ENCODE data around the gene MPV17L.
"Not testable (repeated sequence)": the region's sequence is repeated elsewhere in the genome, so short reads cannot be mapped to it uniquely, and the experiment has no call there.

The MPV17L gene

DNA sequence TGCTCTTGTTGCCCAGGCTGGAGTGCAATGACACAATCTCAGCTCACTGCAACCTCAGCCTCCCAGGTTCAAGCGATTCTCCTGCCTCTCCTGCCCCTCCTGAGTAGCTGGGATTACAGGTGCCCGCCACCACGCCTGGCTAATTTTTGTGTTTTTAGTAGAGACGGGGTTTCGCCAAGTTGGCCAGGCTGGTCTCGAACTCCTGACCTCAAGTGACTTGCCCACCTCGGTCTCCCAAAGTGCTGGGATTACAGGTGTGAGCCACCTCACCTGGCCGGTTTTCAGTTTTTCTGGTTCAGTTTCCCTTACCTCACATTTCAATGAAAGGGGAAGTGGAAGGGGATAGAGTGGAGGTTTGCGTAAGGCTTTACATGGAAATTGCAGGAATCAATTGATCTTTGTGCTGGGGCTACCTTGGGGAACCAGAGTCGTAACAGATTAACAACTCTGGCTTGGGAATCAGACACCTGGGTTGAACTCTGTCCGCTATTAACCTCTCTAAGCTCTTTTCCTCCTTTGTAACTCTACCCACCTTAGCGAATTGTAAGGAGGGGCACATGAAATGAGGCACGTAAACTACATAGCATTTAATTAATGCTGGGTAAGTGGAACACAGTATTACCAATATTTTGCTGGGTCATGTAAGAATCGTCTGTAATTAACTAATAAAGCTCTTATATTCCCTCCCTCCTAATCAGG lies 3.2 kb downstream of the MPV17L start:
- no peaks in the 10 kb centered on the region for H3K36me3 Mint-ChIP-seq (ENCODE audit: insufficient read depth)
- H3K4me3 Mint-ChIP-seq, result no peak overlapping the region
- H3K27me3 Mint-ChIP-seq, result peaks cover 23 to 45% of the 10 kb centered on the region in 2 donors
- no peaks in the 10 kb centered on the region for H3K9me3 Mint-ChIP-seq
- no peak overlapping the region for H3K27ac Mint-ChIP-seq
- no peaks in the 10 kb centered on the region for H3K4me1 Mint-ChIP-seq (ENCODE audit: low read depth in 2 of 2)
- DNase-seq (no peak), ATAC-seq (replicated peaks) (no peak)

DNA sequence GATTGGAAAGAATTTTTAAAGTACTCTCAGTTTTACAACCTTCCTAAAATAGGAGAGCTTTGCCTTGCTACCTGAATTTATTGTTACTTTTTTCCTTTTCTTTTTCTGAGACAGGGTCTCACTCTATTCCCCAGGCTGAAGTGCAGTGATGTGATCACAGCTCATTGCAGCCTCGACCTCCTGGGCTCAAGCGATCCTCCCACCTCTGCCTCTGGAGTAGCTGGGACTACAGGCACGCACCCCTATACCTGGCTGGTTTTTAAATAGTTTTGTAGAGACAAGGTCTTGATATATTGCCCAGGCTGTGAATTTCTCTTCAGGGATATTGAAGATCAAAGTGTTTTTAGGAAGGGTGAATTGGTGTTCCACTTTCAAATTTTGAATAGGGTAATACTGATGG lies 3.8 kb downstream of the MPV17L start:
- H3K9me3 Mint-ChIP-seq, result no peaks in the 10 kb centered on the region
- no peak overlapping the region for H3K4me3 Mint-ChIP-seq
- no peak overlapping the region for H3K27ac Mint-ChIP-seq
- peaks cover 23 to 45% of the 10 kb centered on the region in 2 donors for H3K27me3 Mint-ChIP-seq
- H3K36me3 Mint-ChIP-seq (ENCODE audit: insufficient read depth), result no peaks in the 10 kb centered on the region
- no peak for DNase-seq
- no peak for ATAC-seq (replicated peaks)
- H3K4me1 Mint-ChIP-seq (ENCODE audit: low read depth in 2 of 2), result no peaks in the 10 kb centered on the region

DNA sequence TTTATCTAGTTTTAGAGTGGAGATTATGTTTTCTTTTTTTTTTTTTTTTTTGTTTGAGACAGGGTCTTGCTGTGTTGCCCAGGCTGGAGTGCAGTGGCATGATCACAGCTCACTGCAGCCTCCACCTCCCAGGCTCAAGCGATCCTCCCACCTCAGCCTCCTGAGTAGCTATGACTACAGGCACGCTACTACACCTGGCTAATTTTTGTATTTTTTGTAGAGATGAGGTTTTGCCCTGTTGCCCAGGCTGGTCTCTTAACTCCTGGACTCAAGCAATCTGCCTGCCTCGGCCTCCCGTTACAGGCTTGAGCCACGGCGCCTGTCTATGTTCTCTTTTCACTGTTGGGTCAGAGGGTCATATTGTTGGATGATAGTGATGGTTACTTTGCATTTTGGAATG lies 4.8 kb downstream of the MPV17L start:
- not testable (repeated sequence) for H3K4me1 Mint-ChIP-seq (ENCODE audit: low read depth in 2 of 2); H3K4me3 Mint-ChIP-seq; H3K9me3 Mint-ChIP-seq; H3K27ac Mint-ChIP-seq; DNase-seq; H3K36me3 Mint-ChIP-seq (ENCODE audit: insufficient read depth); ATAC-seq (replicated peaks)
- H3K27me3 Mint-ChIP-seq, result peaks cover 14 to 36% of the 10 kb centered on the region in 2 donors

DNA sequence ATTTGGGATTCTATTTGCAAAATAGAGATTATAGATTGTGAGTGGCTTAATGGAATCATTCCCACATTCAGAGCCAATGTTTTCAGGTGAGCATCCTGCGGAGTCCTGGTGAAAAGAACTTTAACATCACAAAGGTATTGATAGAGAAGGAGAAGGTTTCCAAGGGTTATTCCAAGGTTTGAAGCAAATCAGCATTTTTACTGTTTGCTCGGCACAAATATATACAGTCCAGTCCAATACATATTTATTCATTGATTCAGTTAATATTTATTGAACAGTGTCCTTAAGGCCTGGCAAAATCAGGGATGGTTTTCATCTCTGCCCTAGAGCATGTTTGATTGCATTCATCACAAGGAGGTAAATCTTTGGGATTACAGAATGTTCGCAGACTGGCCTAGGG lies 6.4 kb downstream of the MPV17L start:
- H3K4me1 Mint-ChIP-seq (ENCODE audit: low read depth in 2 of 2), result no peaks in the 10 kb centered on the region
- H3K27me3 Mint-ChIP-seq, result peaks cover 0 to 24% of the 10 kb centered on the region in 2 donors
- ATAC-seq (replicated peaks) (no peak), DNase-seq (no peak)
- H3K4me3 Mint-ChIP-seq, result no peak overlapping the region
- no peaks in the 10 kb centered on the region for H3K9me3 Mint-ChIP-seq
- H3K36me3 Mint-ChIP-seq (ENCODE audit: insufficient read depth), result no peaks in the 10 kb centered on the region
- H3K27ac Mint-ChIP-seq, result no peak overlapping the region

DNA sequence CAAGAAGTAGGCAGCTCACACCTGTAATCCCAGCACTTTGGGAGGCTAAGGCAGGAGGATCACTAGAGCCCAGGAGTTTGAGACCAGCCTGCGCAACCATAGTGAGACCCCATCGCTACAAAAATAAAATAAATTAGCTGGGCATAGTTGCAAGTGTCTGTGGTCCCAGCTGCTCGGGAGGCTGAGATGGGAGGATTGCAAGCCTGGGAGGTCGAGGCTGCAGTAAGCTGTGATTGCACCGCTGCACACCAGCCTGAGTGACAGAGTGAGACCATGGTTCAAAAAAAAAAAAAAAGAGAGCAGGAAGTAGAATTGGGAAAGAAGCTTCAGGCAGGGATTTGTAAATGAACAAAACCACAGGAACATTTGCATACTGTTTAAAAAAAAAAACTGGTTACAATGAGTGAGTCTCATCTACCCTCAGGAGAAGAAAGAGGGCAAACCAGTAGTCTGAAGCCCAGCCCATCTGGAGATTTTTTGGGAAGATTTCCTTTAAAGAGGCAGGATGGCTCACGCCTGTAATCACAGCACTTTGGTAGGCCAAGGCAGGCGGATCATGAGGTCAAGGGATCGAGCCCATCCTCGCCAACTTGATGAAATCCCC lies 7.9 kb downstream of the MPV17L start:
- DNase-seq (no peak), ATAC-seq (replicated peaks) (no peak)
- Mint-ChIP-seq H3K27ac (no peak overlapping the region), H3K4me1 (ENCODE audit: low read depth in 2 of 2) (no peaks in the 10 kb centered on the region), H3K9me3 (no peaks in the 10 kb centered on the region), H3K27me3 (peaks cover 0 to 9% of the 10 kb centered on the region in 2 donors), H3K36me3 (ENCODE audit: insufficient read depth) (peaks cover 3% of the 10 kb centered on the region), H3K4me3 (no peak overlapping the region)

DNA sequence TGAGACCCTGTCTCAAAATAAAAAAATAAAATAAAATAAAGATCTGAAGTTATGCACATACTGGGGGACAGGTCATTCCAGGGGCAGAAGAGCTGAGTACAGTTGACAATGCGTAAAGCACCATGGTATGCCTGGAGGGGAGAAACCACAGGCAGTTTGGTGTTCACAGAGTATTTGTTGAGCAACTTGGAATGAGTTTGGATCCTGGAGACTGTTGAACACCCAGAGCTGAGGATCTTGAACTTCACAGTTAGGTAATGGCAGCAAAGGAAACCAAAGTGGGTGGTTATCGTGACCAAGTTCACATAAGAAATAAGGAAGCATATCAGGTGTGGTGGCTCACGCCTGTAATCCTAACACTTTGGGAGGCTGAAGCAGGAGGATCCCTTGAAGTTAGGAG lies 8.5 kb downstream of the MPV17L start:
- not testable (repeated sequence) for H3K27ac Mint-ChIP-seq; H3K36me3 Mint-ChIP-seq (ENCODE audit: insufficient read depth); H3K9me3 Mint-ChIP-seq; H3K27me3 Mint-ChIP-seq; DNase-seq; H3K4me1 Mint-ChIP-seq (ENCODE audit: low read depth in 2 of 2); H3K4me3 Mint-ChIP-seq; ATAC-seq (replicated peaks)

DNA sequence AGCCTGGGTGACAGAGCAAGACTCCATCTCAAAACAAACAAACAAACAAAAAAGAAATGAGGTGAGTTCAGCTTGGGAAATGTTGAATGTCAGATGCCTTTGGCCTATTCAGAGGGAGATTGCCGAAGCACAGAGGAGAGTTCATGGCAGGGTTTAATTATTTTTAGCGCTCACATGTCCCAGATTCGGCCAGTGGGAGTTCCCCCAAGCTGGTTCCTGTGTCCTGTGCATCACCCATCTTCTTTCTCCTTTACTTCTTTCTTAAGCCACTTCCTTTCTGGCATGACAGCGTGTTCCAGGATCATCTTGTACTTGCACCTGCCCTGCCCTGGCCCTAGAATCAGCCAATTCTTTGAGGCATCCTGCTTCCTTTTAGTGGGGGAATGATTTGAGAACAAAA lies 9.2 kb downstream of the MPV17L start:
- no peak overlapping the region for H3K27ac Mint-ChIP-seq
- no peaks in the 10 kb centered on the region for H3K9me3 Mint-ChIP-seq
- peaks cover 3% of the 10 kb centered on the region for H3K36me3 Mint-ChIP-seq (ENCODE audit: insufficient read depth)
- DNase-seq, result no peak
- H3K4me3 Mint-ChIP-seq, result no peak overlapping the region
- no peaks in the 10 kb centered on the region for H3K27me3 Mint-ChIP-seq
- ATAC-seq (replicated peaks), result peak; percentile 21
- H3K4me1 Mint-ChIP-seq (ENCODE audit: low read depth in 2 of 2), result no peaks in the 10 kb centered on the region

DNA sequence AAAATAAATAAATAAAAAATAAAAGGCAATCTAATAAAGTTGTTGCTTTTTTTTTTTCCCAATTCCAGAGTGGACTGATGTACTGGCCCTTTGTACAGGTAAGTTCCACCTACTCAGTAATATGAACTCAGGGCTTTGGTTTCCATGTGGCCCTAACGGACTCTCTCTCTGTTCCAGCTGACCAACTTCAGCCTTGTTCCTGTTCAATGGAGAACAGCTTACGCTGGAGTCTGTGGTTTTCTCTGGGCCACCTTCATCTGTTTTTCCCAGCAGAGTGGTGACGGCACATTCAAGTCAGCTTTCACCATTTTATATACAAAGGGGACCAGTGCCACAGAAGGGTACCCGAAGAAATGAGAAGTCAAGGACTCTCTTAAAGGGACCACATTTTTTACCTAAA lies 12.2 kb downstream of the MPV17L start:
- not testable (repeated sequence) for H3K4me3 Mint-ChIP-seq; H3K9me3 Mint-ChIP-seq; ATAC-seq (replicated peaks); H3K4me1 Mint-ChIP-seq (ENCODE audit: low read depth in 2 of 2); H3K27me3 Mint-ChIP-seq; DNase-seq; H3K27ac Mint-ChIP-seq; H3K36me3 Mint-ChIP-seq (ENCODE audit: insufficient read depth)

DNA sequence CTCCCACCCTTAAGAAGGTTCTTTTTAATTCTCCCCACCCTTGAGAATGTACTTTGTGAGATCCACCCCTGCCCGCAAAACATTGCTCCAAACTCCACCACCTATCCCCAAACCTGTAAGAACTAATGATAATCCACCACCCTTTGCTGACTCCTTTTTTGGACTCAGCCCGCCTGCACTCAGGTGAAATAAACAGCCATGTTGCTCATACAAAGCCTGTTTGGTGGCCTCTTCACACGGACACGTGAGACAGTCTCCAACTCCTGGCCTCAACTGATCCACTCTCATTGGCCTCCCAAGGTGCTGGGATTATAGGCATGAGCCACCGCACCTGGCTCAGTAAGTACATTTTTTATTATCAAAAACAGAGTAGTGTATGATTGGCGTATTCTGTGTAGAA lies 13.9 kb downstream of the MPV17L start:
- not testable (repeated sequence) for H3K9me3 Mint-ChIP-seq; DNase-seq; H3K4me1 Mint-ChIP-seq (ENCODE audit: low read depth in 2 of 2); H3K4me3 Mint-ChIP-seq; H3K27ac Mint-ChIP-seq; H3K27me3 Mint-ChIP-seq; H3K36me3 Mint-ChIP-seq (ENCODE audit: insufficient read depth); ATAC-seq (replicated peaks)

DNA sequence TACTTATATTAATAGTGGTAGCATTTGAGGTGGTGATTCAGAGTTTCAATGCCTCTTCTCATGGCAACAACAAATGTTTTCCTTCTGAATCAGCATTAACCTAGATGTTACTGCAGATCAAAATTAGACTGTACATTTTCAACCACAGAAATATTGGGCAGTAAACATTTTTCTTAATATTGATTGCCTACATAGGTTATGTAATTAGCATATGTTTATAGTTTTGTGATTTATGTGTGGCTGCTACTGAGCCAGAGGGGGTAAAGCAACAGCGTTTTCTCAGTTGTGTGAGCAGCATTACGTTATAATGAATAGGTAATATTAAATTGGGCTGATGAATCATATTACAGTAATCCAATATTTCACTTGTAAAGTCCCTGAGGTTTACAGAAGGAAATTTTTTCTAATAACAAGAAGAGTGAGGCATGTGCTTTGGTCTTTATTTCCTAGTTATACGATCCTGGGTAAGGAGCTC lies 20.0 kb downstream of the MPV17L start:
- Mint-ChIP-seq H3K27me3 (peaks cover 9 to 12% of the 10 kb centered on the region in 2 donors), H3K9me3 (no peaks in the 10 kb centered on the region)
- no peak for ATAC-seq (replicated peaks)

DNA sequence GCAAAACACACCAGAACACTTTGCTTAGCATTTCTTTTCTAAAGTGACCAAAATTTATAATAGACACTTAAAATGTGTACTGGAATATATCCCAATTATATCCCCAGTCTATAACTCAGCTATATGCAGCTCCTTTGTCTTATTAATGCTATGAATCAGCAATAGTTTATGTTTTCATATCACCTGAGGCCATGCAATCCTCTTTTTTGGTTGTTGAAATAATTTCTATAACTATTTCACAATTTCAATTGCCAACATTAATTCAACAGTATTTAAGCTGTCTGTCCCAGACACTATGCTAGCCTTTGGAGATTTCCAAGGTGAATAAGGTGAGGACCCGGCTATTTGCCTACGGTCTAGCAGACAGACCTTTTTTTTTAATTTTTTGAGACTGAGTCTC lies 21.6 kb downstream of the MPV17L start:
- Mint-ChIP-seq H3K4me3 (no peak overlapping the region), H3K36me3 (ENCODE audit: insufficient read depth) (no peaks in the 10 kb centered on the region)
- ATAC-seq (replicated peaks), result no peak

More for the DNA sequence above, 20.0 kb downstream of the MPV17L start:
- no peak overlapping the region for H3K4me3 Mint-ChIP-seq
- no peak overlapping the region for H3K27ac Mint-ChIP-seq
- H3K4me1 Mint-ChIP-seq (ENCODE audit: low read depth in 2 of 2), result no peaks in the 10 kb centered on the region
- H3K36me3 Mint-ChIP-seq (ENCODE audit: insufficient read depth), result no peaks in the 10 kb centered on the region
- no peak for DNase-seq

DNA sequence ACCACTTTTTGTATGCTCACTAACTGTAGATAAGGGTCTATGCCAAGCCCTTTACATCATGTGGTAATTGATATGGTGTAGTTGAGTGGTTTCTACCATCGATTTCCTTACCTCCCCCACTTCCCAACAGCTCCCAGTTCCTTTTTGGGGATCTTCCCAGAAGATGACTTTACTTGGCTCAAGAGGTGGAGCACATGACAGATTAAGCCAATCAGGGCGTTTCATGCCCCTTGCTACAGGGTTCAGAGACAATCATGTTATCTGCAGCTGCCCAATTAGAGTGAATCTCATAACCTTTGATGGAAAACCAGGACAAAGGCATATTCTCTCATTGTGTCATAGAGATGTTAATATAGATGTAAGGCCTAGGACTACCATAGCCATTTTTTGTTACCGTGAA lies 22.7 kb downstream of the MPV17L start:
- Mint-ChIP-seq H3K4me3 (no peak overlapping the region), H3K4me1 (ENCODE audit: low read depth in 2 of 2) (no peaks in the 10 kb centered on the region), H3K27ac (no peak overlapping the region), H3K9me3 (no peaks in the 10 kb centered on the region), H3K36me3 (ENCODE audit: insufficient read depth) (no peaks in the 10 kb centered on the region), H3K27me3 (peaks cover 22 to 29% of the 10 kb centered on the region in 2 donors)
- no peak for ATAC-seq (replicated peaks)
- no peak for DNase-seq

More for the DNA sequence above, 21.6 kb downstream of the MPV17L start:
- Mint-ChIP-seq H3K27me3 (peaks cover 20% of the 10 kb centered on the region in 2 donors), H3K4me1 (ENCODE audit: low read depth in 2 of 2) (no peaks in the 10 kb centered on the region), H3K9me3 (no peaks in the 10 kb centered on the region), H3K27ac (no peak overlapping the region)
- no peak for DNase-seq

DNA sequence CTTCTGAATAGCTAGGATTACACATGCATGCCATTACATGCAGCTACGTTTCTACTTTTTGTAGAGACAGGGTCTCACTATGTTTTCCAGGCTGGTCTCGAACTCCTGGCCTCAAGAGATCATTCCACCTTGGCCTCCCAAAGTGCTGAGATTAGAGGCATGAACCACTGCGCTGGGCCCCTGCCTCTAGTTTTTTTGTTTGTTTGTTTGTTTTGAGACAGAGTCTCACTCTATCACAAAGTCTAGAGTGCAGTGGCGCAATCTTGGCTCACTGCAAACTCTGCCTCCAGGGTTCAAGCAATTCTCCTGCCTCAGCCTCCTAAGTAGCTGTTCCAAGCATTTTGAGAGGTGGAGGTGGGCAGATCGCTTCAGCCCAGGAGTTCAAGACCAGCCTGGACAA lies 26.1 kb downstream of the MPV17L start:
- H3K4me1 Mint-ChIP-seq (ENCODE audit: low read depth in 2 of 2); DNase-seq; H3K27ac Mint-ChIP-seq; H3K4me3 Mint-ChIP-seq; H3K9me3 Mint-ChIP-seq; ATAC-seq (replicated peaks); H3K36me3 Mint-ChIP-seq (ENCODE audit: insufficient read depth): not testable (repeated sequence)
- peaks cover 27 to 42% of the 10 kb centered on the region in 2 donors for H3K27me3 Mint-ChIP-seq

DNA sequence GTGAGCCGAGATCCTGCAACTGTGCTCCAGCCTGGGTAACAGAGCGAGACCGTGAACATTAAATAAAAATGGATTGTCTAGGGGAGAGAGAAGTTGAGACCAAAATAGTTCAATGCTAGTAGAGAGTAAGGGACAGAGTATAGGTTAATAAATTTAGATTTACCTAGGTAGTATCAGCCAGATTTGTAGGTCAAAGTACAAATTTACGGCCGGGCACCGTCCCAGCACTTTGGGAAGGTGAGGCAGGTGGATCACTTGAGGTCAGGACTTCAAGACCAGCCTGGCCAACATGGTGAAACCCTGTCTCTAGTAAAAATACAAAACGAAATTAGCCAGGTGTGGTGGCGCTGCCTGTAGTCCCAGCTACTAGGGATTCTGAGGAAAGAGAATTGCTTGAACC lies 26.7 kb downstream of the MPV17L start:
- ATAC-seq (replicated peaks), result no peak
- Mint-ChIP-seq H3K27ac (no peak overlapping the region), H3K36me3 (ENCODE audit: insufficient read depth) (no peaks in the 10 kb centered on the region), H3K27me3 (peaks cover 27 to 42% of the 10 kb centered on the region in 2 donors), H3K4me3 (no peak overlapping the region), H3K4me1 (ENCODE audit: low read depth in 2 of 2) (no peaks in the 10 kb centered on the region), H3K9me3 (no peaks in the 10 kb centered on the region)
- DNase-seq, result no peak

All from effector memory CD8-positive, alpha-beta T cell (primary cell).